Neuronal stem cell (in vitro differentiated cells): ENCODE measurements around the gene ANO6.

Source experiments
- DNase-seq: peaks from one replicate; pipeline ENCODE4 v3.0.0-alpha.2; 2013; ENCODE audit warnings: low spot score
- H2AFZ ChIP-seq: one replicate; pipeline ENCODE4 v1.6.1; 2013; ENCODE audit warnings: mild to moderate bottlenecking, low read length, inconsistent platforms
- H2AK5ac ChIP-seq: 2 replicates; pipeline ENCODE4 v1.6.1; 2013; ENCODE audit warnings: low read depth, mild to moderate bottlenecking, inconsistent platforms, low read length, moderate library complexity, mixed read lengths
- H2BK120ac ChIP-seq: 2 replicates; pipeline ENCODE4 v1.6.1; 2013; ENCODE audit warnings: low read depth, mild to moderate bottlenecking, inconsistent platforms, low read length, moderate library complexity, mixed read lengths
- H2BK12ac ChIP-seq: one replicate; pipeline ENCODE4 v1.6.1; 2013; ENCODE audit warnings: low read length, inconsistent platforms
- H2BK15ac ChIP-seq: 2 replicates; pipeline ENCODE4 v1.6.1; 2013; ENCODE audit warnings: mild to moderate bottlenecking, low read length, inconsistent platforms, mixed read lengths
- H2BK5ac ChIP-seq: one replicate; pipeline ENCODE4 v1.6.1; 2013; ENCODE audit warnings: inconsistent platforms, mild to moderate bottlenecking, low read length, moderate library complexity
- H3K14ac ChIP-seq: one replicate; pipeline ENCODE4 v1.6.1; 2013; ENCODE audit warnings: low read length, inconsistent platforms
- H3K18ac ChIP-seq: 2 replicates; pipeline ENCODE4 v1.6.1; 2013; ENCODE audit warnings: low read length, inconsistent platforms
- H3K23ac ChIP-seq: 2 replicates; pipeline ENCODE4 v1.6.1; 2013; ENCODE audit warnings: low read depth, mild to moderate bottlenecking, mixed read lengths, low read length, inconsistent platforms; ENCODE audit not compliant: poor library complexity
- H3K27ac ChIP-seq: replicated peaks from 3 replicates; pipeline ENCODE4 v1.5.1; 2013; ENCODE audit warnings: low read length, inconsistent platforms
- H3K27me3 ChIP-seq, 3 experiments: 2 replicates each; pipeline ENCODE4 v1.6.1; 2013; ENCODE audit warnings: low read length in 3 of 3, mild to moderate bottlenecking in 2 of 3, inconsistent platforms in 1 of 3, low read depth in 1 of 3, mixed read lengths in 1 of 3, moderate library complexity in 1 of 3; ENCODE audit not compliant: control insufficient read depth in 3 of 3, insufficient read depth in 3 of 3
- H3K36me3 ChIP-seq, 2 donors: replicated peaks in 1 of 2; 2 replicates each; pipeline ENCODE4 v1.6.1; 2013; ENCODE audit warnings: low read length in 2 of 2; ENCODE audit not compliant: control insufficient read depth in 2 of 2, insufficient read depth in 2 of 2
- H3K4ac ChIP-seq: 2 replicates; pipeline ENCODE4 v1.6.1; 2013; ENCODE audit warnings: inconsistent platforms, mild to moderate bottlenecking, low read length, moderate library complexity
- H3K4me1 ChIP-seq, 2 donors: 1 replicate in 1 of 2; 2 replicates in 1 of 2; pipeline ENCODE4 v1.6.1; 2013; ENCODE audit warnings: low read length in 2 of 2, low read depth in 1 of 2; ENCODE audit not compliant: control insufficient read depth in 2 of 2, insufficient read depth in 1 of 2
- H3K4me2 ChIP-seq: one replicate; pipeline ENCODE4 v1.6.1; 2013; ENCODE audit warnings: mild to moderate bottlenecking, low read length, inconsistent platforms; ENCODE audit not compliant: insufficient read depth, poor library complexity, severe bottlenecking
- H3K4me3 ChIP-seq, 2 donors: 2 replicates each; pipeline ENCODE4 v1.5.1; 2013; ENCODE audit warnings: low read length in 2 of 2, mild to moderate bottlenecking in 2 of 2, inconsistent platforms in 1 of 2, moderate library complexity in 1 of 2
- H3K79me1 ChIP-seq: one replicate; pipeline ENCODE4 v1.6.1; 2013; ENCODE audit warnings: low read depth, mild to moderate bottlenecking, inconsistent platforms, low read length, moderate library complexity
- H3K9ac ChIP-seq: one replicate; pipeline ENCODE4 v1.6.1; 2013; ENCODE audit warnings: mild to moderate bottlenecking, low read depth, low read length, inconsistent platforms; ENCODE audit not compliant: poor library complexity
- H3K9me3 ChIP-seq, 2 donors: replicated peaks in 1 of 2; 2 replicates each; pipeline versions ENCODE3 to v1.6.1; 2013; ENCODE audit warnings: low read length in 2 of 2, mild to moderate bottlenecking in 2 of 2, inconsistent platforms in 1 of 2, low read depth in 1 of 2, mixed read lengths in 1 of 2, moderate library complexity in 1 of 2; ENCODE audit not compliant: control insufficient read depth in 2 of 2, insufficient read depth in 1 of 2
- H4K8ac ChIP-seq: one replicate; pipeline ENCODE4 v1.6.1; 2013; ENCODE audit warnings: low read depth, mild to moderate bottlenecking, inconsistent platforms, low read length, moderate library complexity
- H4K91ac ChIP-seq: one replicate; pipeline ENCODE4 v1.6.1; 2013; ENCODE audit warnings: low read length, low read depth, mild to moderate bottlenecking, inconsistent platforms; ENCODE audit not compliant: poor library complexity
- WGBS, 2 donors: extraction: QIAGEN DNeasy Blood & Tissue Kit; methylation state at CpG; one replicate each; pipeline ENCODE4 v1.1.7; 2013; ENCODE audit warnings: missing lambda C conversion rate in 2 of 2, mixed read lengths in 1 of 2; ENCODE audit not compliant: insufficient read length in 2 of 2, insufficient replicate concordance in 1 of 2; ENCODE audit errors: extremely low coverage in 2 of 2; 5-methylcytosine and 5-hydroxymethylcytosine counted together

The ANO6 gene

GRCh38 chr12:45329238-45329637 is 113.3 kb downstream of the ANO6 start:
- DNase-seq: no peak
- Histone ChIP-seq H3K9me3 (peaks cover 0 to 10% of the 10 kb centered on the region in 2 donors), H3K27ac (no peak overlapping the region), H3K27me3 (no peaks in the 10 kb centered on the region), H2AK5ac (no peak overlapping the region), H3K18ac (no peak overlapping the region), H3K4me3 (no peak overlapping the region), H2AFZ (no peak overlapping the region), H2BK5ac (no peak overlapping the region), H3K79me1 (no peaks in the 10 kb centered on the region), H2BK12ac (no peak overlapping the region), H3K4ac (no peak overlapping the region), H3K23ac (no peak overlapping the region), H3K36me3 (peaks cover 0 to 18% of the 10 kb centered on the region in 2 donors), H3K4me2 (no peak overlapping the region), H3K4me1 (peaks cover 0 to 5% of the 10 kb centered on the region in 2 donors), H3K9ac (no peak overlapping the region), H4K8ac (no peak overlapping the region), H3K14ac (no peak overlapping the region), H2BK120ac (no peak overlapping the region), H4K91ac (no peak overlapping the region), H2BK15ac (no peak overlapping the region)
- no CpG with 5 or more reads among the region's 1 CpG for WGBS, 2 donors

GRCh38 chr12:45329702-45330101 is 113.8 kb downstream of the ANO6 start:
- Histone ChIP-seq H2BK12ac (no peak overlapping the region), H3K9ac (no peak overlapping the region), H3K4me1 (peaks cover 0 to 5% of the 10 kb centered on the region in 2 donors), H3K36me3 (peaks cover 0 to 18% of the 10 kb centered on the region in 2 donors), H2AFZ (no peak overlapping the region), H4K91ac (no peak overlapping the region), H3K4ac (no peak overlapping the region), H3K23ac (no peak overlapping the region), H3K18ac (no peak overlapping the region), H3K27me3 (no peaks in the 10 kb centered on the region), H3K14ac (no peak overlapping the region), H2BK5ac (no peak overlapping the region), H4K8ac (no peak overlapping the region), H3K79me1 (no peaks in the 10 kb centered on the region), H2AK5ac (no peak overlapping the region), H3K27ac (no peak overlapping the region), H2BK120ac (no peak overlapping the region), H3K9me3 (peaks cover 0 to 10% of the 10 kb centered on the region in 2 donors), H3K4me2 (no peak overlapping the region), H2BK15ac (no peak overlapping the region), H3K4me3 (no peak overlapping the region)
- DNase-seq: no peak
- no CpG with 5 or more reads among the region's 1 CpG for WGBS, 2 donors

GRCh38 chr12:45331552-45331951 is 115.7 kb downstream of the ANO6 start:
- Histone ChIP-seq H2BK120ac (no peak overlapping the region), H3K79me1 (no peaks in the 10 kb centered on the region), H4K8ac (no peak overlapping the region), H3K9me3 (peaks cover 0 to 10% of the 10 kb centered on the region in 2 donors), H3K9ac (no peak overlapping the region), H2BK12ac (no peak overlapping the region), H2BK15ac (no peak overlapping the region), H3K23ac (no peak overlapping the region), H3K4me3 (no peak overlapping the region), H2BK5ac (no peak overlapping the region), H3K4ac (no peak overlapping the region), H3K27me3 (no peaks in the 10 kb centered on the region), H3K18ac (no peak overlapping the region), H3K27ac (no peak overlapping the region), H4K91ac (no peak overlapping the region), H3K14ac (no peak overlapping the region), H3K36me3 (peaks cover 0 to 18% of the 10 kb centered on the region in 2 donors), H3K4me2 (no peak overlapping the region), H3K4me1 (peaks cover 0 to 5% of the 10 kb centered on the region in 2 donors), H2AK5ac (no peak overlapping the region), H2AFZ (no peak overlapping the region)
- no CpG with 5 or more reads among the region's 2 CpGs for WGBS, 2 donors
- no peak for DNase-seq

GRCh38 chr12:45334396-45334795 is 118.5 kb downstream of the ANO6 start:
- Histone ChIP-seq H4K91ac (no peak overlapping the region), H2BK12ac (no peak overlapping the region), H3K36me3 (peaks cover 0 to 18% of the 10 kb centered on the region in 2 donors), H2BK15ac (no peak overlapping the region), H3K18ac (no peak overlapping the region), H4K8ac (no peak overlapping the region), H3K4me1 (peaks cover 0 to 2% of the 10 kb centered on the region in 2 donors), H3K27ac (no peak overlapping the region), H2BK5ac (no peak overlapping the region), H3K79me1 (no peaks in the 10 kb centered on the region), H2BK120ac (no peak overlapping the region), H3K4ac (no peak overlapping the region), H3K14ac (no peak overlapping the region), H3K23ac (no peak overlapping the region), H3K27me3 (no peaks in the 10 kb centered on the region), H3K9ac (no peak overlapping the region), H2AK5ac (no peak overlapping the region), H2AFZ (no peak overlapping the region), H3K9me3 (no peaks in the 10 kb centered on the region), H3K4me3 (no peak overlapping the region), H3K4me2 (no peak overlapping the region)
- no CpG with 5 or more reads among the region's 1 CpG for WGBS, 2 donors
- DNase-seq: no peak
